DMS 273 treated with DMSO at 0.1 percent for 48 hours (cell line): ENCODE measurements around the gene FAM219A.

Experiments used
- DNase-seq: peaks from one replicate; lab custom pipeline; 2025; lab: John Stamatoyannopoulos, UW

Gene FAM219A

GRCh38 chr9:34400686-34401602 is 57.4 kb downstream of the FAM219A start:
- no peak for DNase-seq

- DNase-seq = no peak
These were observed 58.1 kb downstream of the FAM219A start for GRCh38 chr9:34400275-34400674.

GRCh38 chr9:34399729-34400128 is 58.6 kb downstream of the FAM219A start:
- DNase-seq = no peak

GRCh38 chr9:34398875-34399274 is 59.5 kb downstream of the FAM219A start:
- no peak for DNase-seq

DNA sequence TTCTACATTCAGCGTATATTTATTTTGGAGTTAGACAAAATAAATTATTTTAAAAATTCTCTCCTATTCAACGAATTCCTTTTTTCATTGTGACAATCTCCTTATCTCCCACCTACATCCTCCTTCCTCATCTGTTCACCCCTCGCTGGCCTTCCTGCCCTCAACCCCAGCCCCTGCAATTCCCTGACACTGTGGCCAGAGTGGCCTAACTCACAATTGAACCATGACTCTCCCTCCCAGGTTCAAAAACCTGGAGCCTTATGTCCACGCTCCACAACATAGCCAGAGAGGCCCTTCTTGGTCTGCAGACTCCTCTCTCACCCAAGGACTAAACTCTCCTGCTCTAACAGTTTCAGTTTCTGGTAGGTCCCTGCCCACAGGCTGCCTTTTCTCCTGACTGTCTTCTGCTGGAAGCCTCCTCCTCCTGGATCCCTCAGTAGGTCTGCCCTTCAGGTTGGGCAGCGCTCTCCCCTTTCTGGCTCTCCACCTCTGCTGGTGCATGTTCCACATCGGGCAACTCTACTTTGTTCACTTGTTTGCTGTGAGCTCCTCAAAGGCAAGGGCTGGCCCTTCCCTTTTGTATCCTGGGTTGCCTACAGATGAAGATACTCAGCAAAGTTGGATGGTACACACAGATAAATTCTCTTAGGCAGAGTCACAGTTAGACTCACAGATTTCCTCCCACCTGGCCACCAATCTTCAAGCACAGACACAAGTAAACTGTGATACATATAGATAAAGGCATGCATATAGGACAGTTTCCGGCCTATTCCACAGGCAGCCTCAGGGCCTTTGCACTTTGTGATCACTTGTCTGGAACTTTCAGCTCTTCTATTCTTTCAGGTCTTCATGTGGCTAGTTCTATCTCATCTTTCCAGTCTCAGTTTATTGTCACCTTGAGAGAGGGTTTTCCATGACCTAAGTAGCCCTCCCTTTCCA is 61.8 kb downstream of the FAM219A start:
- DNase-seq = no peak

- DNase-seq = no peak
These were observed 65.9 kb downstream of the FAM219A start for GRCh38 chr9:34392511-34392910.

DNA sequence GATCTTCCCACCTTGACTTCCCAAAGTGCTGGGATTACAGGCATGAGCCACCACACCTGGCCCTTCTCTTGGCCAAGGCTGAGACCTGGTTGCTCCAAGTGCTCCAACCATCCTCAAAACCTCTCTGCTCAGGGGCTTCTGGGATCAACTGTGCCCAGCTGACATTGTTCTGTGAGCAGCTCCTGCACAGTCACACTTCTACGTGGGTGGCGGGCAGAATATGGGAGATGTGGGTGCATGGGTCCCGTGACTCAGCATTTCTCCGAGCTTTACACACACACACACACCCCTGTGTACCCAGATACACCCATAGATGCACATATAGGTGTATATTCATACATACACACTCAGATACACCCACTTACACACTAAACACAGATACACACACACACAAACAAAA is 71.1 kb downstream of the FAM219A start:
- DNase-seq = no peak

- DNase-seq = no peak
These were observed 71.7 kb downstream of the FAM219A start for GRCh38 chr9:34386656-34387055.

GRCh38 chr9:34385561-34386230 is 72.7 kb downstream of the FAM219A start:
- DNase-seq = no peak

DNA sequence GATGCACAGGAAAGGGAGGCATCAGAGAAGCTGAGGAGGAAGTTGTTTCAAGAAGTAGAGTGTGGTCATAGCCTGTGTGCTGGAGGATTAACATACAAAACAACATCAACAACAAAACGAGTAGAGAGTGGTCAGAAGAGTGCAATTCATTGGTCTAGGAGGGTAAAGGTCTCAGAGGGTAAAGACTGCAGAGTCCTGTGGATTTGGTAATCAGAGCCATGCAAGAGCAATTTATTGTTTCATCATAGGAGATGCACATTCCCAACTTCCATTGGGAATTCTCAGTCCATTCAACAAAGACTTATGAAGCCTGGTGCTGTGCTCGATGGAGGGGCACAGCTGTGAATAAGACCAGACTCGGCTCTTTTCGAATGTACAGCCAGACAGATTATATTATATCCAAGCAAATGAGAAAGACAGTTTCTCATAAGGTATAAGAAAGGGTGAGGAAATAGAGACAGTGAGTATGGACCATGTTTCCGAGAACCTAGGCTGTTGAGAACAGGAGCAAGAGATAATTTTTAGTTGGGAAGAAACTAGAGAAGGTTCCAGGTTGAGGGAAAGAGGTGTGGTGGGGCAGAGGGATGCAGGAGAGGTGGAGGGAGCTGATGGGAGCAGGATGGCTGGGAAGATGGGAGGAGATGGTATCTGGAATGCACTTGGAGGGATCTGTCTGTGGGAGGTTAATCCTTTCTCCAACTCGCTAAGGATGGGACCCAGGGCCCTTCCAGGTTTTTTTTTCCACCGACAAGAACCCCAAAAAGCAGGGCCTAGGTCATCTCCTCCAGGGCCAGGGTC is 73.8 kb downstream of the FAM219A start:
- no peak for DNase-seq

- DNase-seq = no peak
These were observed 74.5 kb downstream of the FAM219A start for GRCh38 chr9:34383904-34384303.

DNA sequence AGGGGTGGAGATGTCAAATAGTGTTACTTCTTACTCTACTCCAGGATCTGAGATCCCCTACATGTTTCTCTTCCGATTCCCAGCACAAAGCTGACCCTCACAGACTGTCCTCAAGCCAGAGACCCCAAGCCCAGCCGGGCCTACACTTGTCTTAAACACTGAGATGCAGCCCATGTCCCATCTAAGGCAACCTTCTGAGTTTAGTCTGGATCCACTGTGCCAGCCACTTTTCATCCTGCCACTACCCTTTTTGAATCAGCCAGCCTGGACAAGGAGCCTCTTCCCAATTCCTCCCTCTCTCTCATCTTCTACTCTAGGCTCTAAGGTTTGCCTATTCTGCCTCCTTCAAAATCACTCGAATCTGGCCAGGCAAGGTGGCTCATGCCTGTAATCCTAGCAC is 75.5 kb downstream of the FAM219A start:
- DNase-seq = no peak

DNA sequence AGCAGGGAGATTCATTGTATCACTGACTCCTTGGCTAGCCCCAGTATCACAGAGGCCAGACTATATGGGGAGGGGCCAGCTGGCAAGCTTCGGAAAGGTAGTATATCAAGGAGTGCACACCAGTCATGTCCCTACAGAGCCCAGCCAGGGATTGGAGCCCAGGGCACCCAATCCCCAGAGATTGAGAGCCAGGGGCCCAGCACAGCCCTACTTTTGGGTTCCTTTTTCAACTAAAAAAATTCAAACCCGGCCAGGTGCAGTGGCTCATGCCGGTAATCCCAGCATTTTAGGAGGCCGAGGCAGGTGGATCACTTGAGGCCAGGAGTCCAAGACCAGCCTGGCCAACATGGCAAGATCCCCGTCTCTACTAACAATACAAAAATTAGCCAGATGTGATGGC is 76.3 kb downstream of the FAM219A start:
- no peak for DNase-seq

GRCh38 chr9:34381323-34381722 is 77.0 kb downstream of the FAM219A start:
- no peak for DNase-seq

- peak; percentile 22 for DNase-seq
These were observed 77.7 kb downstream of the FAM219A start for GRCh38 chr9:34380511-34381315.

GRCh38 chr9:34380034-34380510 is 78.3 kb downstream of the FAM219A start:
- no peak for DNase-seq

DNA sequence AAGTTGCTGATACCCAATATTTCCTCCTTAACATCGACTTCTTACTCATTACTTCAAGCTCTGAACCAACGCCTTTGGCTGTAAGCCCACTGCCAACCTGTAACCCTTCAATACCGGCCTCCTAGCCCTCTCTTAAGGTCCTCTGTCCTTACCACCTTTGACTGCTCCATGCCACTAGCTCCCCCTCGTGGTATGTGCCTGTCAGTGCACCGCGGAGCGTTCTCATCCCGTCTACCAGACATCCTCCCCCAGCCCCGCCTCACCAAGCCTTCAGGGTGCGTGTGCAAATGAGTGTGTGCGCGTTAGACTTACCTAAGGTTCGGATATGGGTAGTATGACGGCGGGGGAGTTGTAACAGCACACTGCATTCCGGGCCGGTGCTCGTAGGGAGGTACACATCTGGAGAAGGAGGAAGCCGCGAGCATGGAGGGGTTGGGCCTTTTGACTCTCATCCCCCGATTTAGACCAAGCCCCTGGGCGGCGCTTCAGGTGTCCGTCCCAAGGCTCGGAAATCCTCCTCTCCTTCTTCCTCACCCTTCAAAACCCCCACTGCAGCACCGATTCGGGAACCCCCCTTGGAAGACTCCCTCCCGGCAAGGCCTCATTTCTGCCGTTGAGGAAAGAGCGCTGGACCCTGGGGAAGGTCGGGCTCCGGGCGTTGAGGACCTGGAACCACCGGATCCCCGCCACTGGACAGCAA is 78.9 kb downstream of the FAM219A start:
- peak; percentile 39 for DNase-seq

DNA sequence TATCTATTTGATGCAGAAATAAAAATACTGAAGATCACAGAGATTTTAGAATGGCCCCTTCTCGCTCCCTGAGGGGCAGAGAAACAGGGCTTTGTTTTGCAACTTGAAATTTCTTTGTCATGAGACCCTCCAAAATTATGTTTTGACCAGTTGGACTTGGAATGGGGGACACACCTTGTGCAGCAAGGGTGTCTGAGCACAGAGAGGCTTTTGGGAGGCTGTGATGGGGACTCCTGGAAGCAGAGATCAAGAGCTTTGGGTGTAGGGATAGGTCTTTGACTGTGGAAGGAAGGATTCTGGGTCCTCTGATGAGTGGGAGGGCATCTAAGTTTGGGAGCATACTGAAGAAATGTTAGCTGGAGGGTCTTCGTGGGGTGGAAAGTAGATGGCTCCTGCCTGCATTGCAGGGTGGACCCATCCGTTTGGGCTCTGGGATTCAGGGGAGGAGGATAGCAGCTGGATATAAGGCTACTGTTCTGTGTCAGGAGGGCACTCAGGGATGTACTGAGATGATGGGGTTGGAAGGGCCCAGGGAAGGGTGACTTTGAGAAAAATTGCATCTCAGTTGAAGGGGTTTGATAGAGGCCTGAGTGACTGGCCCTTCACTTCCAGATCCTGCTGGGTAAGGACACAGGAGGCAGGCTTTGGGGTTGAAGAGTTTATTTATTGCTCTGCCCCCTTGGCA is 79.9 kb downstream of the FAM219A start:
- no peak for DNase-seq

GRCh38 chr9:34377404-34377746 is 81.0 kb downstream of the FAM219A start:
- DNase-seq = no peak
